ENCODE data around the gene NTNG2. TPM values are rescaled to one million over a fixed set of nuclear protein-coding genes. Genes with fewer than 3 reads are reported as not detected.

The NTNG2 gene
- total and polyA plus RNA-seq, 10 of the 15 experiments (the other 5 are each of a cell fraction or from before 2014, with no cell fraction given): 0.37 to 0.79 (median 0.45) TPM; not detected in 6

DNA sequence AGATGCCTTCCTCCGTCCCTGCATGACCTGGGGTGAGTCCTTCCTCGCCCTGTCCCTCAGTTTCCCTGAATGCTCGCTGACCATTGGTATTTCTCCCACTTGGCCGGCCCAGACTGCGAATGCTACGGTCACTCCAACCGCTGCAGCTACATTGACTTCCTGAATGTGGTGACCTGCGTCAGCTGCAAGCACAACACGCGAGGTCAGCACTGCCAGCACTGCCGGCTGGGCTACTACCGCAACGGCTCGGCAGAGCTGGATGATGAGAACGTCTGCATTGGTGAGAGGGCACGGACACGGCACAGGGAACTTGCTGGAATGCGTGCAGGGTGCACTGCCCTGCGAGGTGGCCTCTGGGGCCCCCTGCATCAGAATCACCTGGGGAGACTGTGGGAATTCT lies 77.1 kb downstream of the NTNG2 start:
- Histone ChIP-seq H3K9me3 (replicated peaks; ENCODE audit: control insufficient read depth, insufficient read depth, low read length) (no peaks in the 10 kb centered on the region), H3K36me3 (ENCODE audit: control insufficient read depth in 2 of 2, insufficient read depth in 2 of 2, low read length in 1 of 2) (no peaks in the 10 kb centered on the region), H3K27ac (ENCODE audit: control insufficient read depth, insufficient read depth) (no peak overlapping the region), H2AFZ (ENCODE audit: control insufficient read depth, low read depth, low read length) (no peak overlapping the region), H3K4me1 (ENCODE audit: control insufficient read depth, insufficient read depth, low read length) (peaks cover 3% of the 10 kb centered on the region), H3K79me2 (ENCODE audit: control insufficient read depth, insufficient read depth, low read length) (no peaks in the 10 kb centered on the region), H4K20me1 (ENCODE audit: control insufficient read depth, insufficient read depth) (no peaks in the 10 kb centered on the region), H3K27me3 (replicated peaks in 1 of 2; ENCODE audit: control insufficient read depth in 2 of 2, insufficient read depth in 2 of 2, low read length in 1 of 2) (peaks cover 0 to 6% of the 10 kb centered on the region in 2 experiments; a peak in 1 of 4 replicates), H3K4me3 (no peak overlapping the region), H3K4me2 (ENCODE audit: control insufficient read depth, insufficient read depth) (no peak overlapping the region), H3K9ac (ENCODE audit: control insufficient read depth, insufficient read depth, low read length) (no peak overlapping the region)
- FAIRE-seq (no peak), ATAC-seq (no peak), DNase-seq (ENCODE audit: low read depth, low spot score) (no peak)
- CTCF ChIA-PET: interaction anchor here (0.6 to 8.3 kb wide), 8 partner anchors 12 to 479 kb away, joined by 3 to 155 read pairs (median 4); no protein-coding TSS in a partner anchor
- RAD21 ChIA-PET (ENCODE audit: unreplicated experiment): interaction anchor here (1.1 to 1.9 kb wide), 3 partner anchors 16 to 483 kb away, joined by 3 to 8 read pairs (median 4); no protein-coding TSS in a partner anchor
- in situ Hi-C loops (cut with MboI): loop anchor here (25.0 kb wide), 1 partner anchor 652 kb away; no protein-coding TSS in a partner anchor
- 60% methylated on average over 19 of the region's 19 CpGs for WGBS (ENCODE audit: insufficient coverage, insufficient replicate concordance, low lambda C conversion rate, missing lambda C conversion rate)
- no peak for TF ChIP-seq PAX5 (IDR thresholded peaks at IDR 0.05; ENCODE audit: borderline replicate concordance, low read depth, low read length)
- TF ChIP-seq CBFB (IDR thresholded peaks at IDR 0.05; ENCODE audit: low read depth): no peak
- no peak for TF ChIP-seq IRF4 (IDR thresholded peaks at IDR 0.05; ENCODE audit: low read depth, low read length)
- TF ChIP-seq LARP7 (IDR thresholded peaks at IDR 0.05): no peak
- no peak for TF ChIP-seq CHD1 (IDR thresholded peaks at IDR 0.05; ENCODE audit: low read depth, low read length)
- no peak for TF ChIP-seq HCFC1 (IDR thresholded peaks at IDR 0.05; ENCODE audit: low read length)
- TF ChIP-seq SMC3 (IDR thresholded peaks at IDR 0.05; ENCODE audit: borderline replicate concordance, low read length): no peak
- no peak for TF ChIP-seq KAT2A (conservative IDR thresholded peaks at IDR 0.05; ENCODE audit: control insufficient read depth, low read depth, low read length)
- no peak for TF ChIP-seq EZH2 (IDR thresholded peaks at IDR 0.05; ENCODE audit: borderline replicate concordance, control insufficient read depth, low read depth, low read length)
- TF ChIP-seq, protein P1, sequence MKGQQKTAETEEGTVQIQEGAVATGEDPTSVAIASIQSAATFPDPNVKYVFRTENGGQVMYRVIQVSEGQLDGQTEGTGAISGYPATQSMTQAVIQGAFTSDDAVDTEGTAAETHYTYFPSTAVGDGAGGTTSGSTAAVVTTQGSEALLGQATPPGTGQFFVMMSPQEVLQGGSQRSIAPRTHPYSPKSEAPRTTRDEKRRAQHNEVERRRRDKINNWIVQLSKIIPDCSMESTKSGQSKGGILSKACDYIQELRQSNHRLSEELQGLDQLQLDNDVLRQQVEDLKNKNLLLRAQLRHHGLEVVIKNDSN (IDR thresholded peaks at IDR 0.05; ENCODE audit: borderline replicate concordance, extremely low read length, insufficient read depth, low read depth, low read length): no peak
- TF ChIP-seq ZNF24 (IDR thresholded peaks at IDR 0.05): no peak
- TF ChIP-seq BMI1 (IDR thresholded peaks at IDR 0.05; ENCODE audit: borderline replicate concordance): no peak
- no peak for TF ChIP-seq MEF2B (IDR thresholded peaks at IDR 0.05; ENCODE audit: partially characterized antibody, poor library complexity, severe bottlenecking)
- no peak for TF ChIP-seq CUX1 (IDR thresholded peaks at IDR 0.05; ENCODE audit: insufficient replicate concordance, low read depth, low read length)
- no TSS peak for BruUV-seq (replicated peaks)
- SMC1A ChIA-PET (ENCODE audit: uncharacterized antibody, unreplicated experiment): interaction anchor here (1.5 kb wide), 1 partner anchor 13 kb away, joined by 3 read pairs; no protein-coding TSS in a partner anchor
- intact Hi-C loops (cut with micrococcal nuclease; ENCODE audit: unreplicated experiment): no loop called here
- POLR2A ChIA-PET: no interaction called here
